IMR-90 (cell line): ENCODE data around the gene GNA15. TPM values are rescaled to one million over a fixed set of nuclear protein-coding genes. Genes with fewer than 3 reads are reported as not detected.
"Not testable (repeated sequence)": the region's sequence is repeated elsewhere in the genome, so short reads cannot be mapped to it uniquely, and the experiment has no call there.

ENCODE experiments used
- ATAC-seq: fragments of 200-7000 bp; cut with Tn5 transposase; 2 replicates; pipeline ENCODE4 v1.9.1; 2020; ENCODE audit warnings: low read depth, mild to moderate bottlenecking, moderate library complexity
- BruUV-seq: library from RNA; stranded (reverse); fragments of 400-500 nt; replicated peaks from 2 replicates; lab custom pipeline; 2021; lab: Mats Ljungman, UMichigan
- CTCF ChIA-PET: fragments of 300-600 bp; formaldehyde crosslinking; extraction: SDS; loops from one replicate; lab custom pipeline; 2021; ENCODE audit warnings: antibody characterized with exemption; lab: Yijun Ruan, JAX
- POLR2A ChIA-PET: fragments of 300-600 bp; sonication (Branson Sonifier 250); formaldehyde crosslinking; loops from one replicate; lab custom pipeline; 2022; ENCODE audit warnings: antibody characterized with exemption; ENCODE audit not compliant: unreplicated experiment; lab: Charles Lee
- DNase-seq: peaks from one replicate; pipeline ENCODE4 v3.0.0; 2013
- H2AFZ ChIP-seq: replicated peaks from 2 replicates; pipeline ENCODE3; 2013; ENCODE audit warnings: low read length, mild to moderate bottlenecking; ENCODE audit not compliant: poor library complexity
- H2AK5ac ChIP-seq: 2 replicates; pipeline ENCODE4 v1.6.1; 2013; ENCODE audit warnings: low read depth, low read length, inconsistent platforms
- H2AK9ac ChIP-seq: replicated peaks from 2 replicates; pipeline ENCODE3; 2013; ENCODE audit warnings: mild to moderate bottlenecking, low read depth, low read length, moderate library complexity; ENCODE audit not compliant: poor library complexity
- H2BK120ac ChIP-seq: 2 replicates; pipeline ENCODE4 v1.6.1; 2013; ENCODE audit warnings: low read depth, low read length, inconsistent platforms
- H2BK15ac ChIP-seq: 3 replicates; pipeline ENCODE4 v1.6.1; 2013; ENCODE audit warnings: low read depth, low read length, inconsistent platforms
- H2BK20ac ChIP-seq: 2 replicates; pipeline ENCODE4 v1.6.1; 2013; ENCODE audit warnings: low read depth, mild to moderate bottlenecking, inconsistent platforms, low read length, moderate library complexity
- H2BK5ac ChIP-seq: 2 replicates; pipeline ENCODE4 v1.6.1; 2013; ENCODE audit warnings: mild to moderate bottlenecking, low read depth, low read length, inconsistent platforms; ENCODE audit not compliant: poor library complexity, severe bottlenecking
- H3K14ac ChIP-seq: replicated peaks from 2 replicates; pipeline ENCODE4 v1.6.1; 2013; ENCODE audit warnings: low read depth, low read length, inconsistent platforms
- H3K18ac ChIP-seq: 2 replicates; pipeline ENCODE4 v1.6.1; 2013; ENCODE audit warnings: low read depth, low read length, control low read depth
- H3K23ac ChIP-seq: 2 replicates; pipeline ENCODE4 v1.6.1; 2013; ENCODE audit warnings: low read depth, low read length, inconsistent platforms
- H3K27ac ChIP-seq: 2 replicates; pipeline ENCODE4 v1.5.1; 2013; ENCODE audit warnings: mild to moderate bottlenecking, control low read depth, low read length; ENCODE audit not compliant: insufficient read depth
- H3K27me3 ChIP-seq: 2 replicates; pipeline ENCODE4 v1.6.1; 2013; ENCODE audit warnings: low read length; ENCODE audit not compliant: control insufficient read depth, insufficient read depth
- H3K36me3 ChIP-seq: 2 replicates; pipeline ENCODE4 v1.6.1; 2013; ENCODE audit warnings: low read length, mixed read lengths; ENCODE audit not compliant: control insufficient read depth, insufficient read depth
- H3K4ac ChIP-seq: 2 replicates; pipeline ENCODE4 v1.6.1; 2013; ENCODE audit warnings: low read depth, low read length, inconsistent platforms
- H3K4me1 ChIP-seq: 2 replicates; pipeline ENCODE4 v1.6.1; 2013; ENCODE audit warnings: low read length, mixed read lengths; ENCODE audit not compliant: control insufficient read depth, insufficient read depth
- H3K4me2 ChIP-seq: 2 replicates; pipeline ENCODE4 v1.6.1; 2013; ENCODE audit warnings: low read depth, mild to moderate bottlenecking, control low read depth, low read length, moderate library complexity
- H3K4me3 ChIP-seq: 2 replicates; pipeline ENCODE4 v1.5.1; 2013; ENCODE audit warnings: low read depth, mild to moderate bottlenecking, control low read depth, low read length, moderate library complexity; ENCODE audit not compliant: insufficient read depth
- H3K56ac ChIP-seq: 2 replicates; pipeline ENCODE4 v1.6.1; 2013; ENCODE audit warnings: low read length, inconsistent platforms; ENCODE audit not compliant: insufficient read depth; ENCODE audit errors: extremely low read depth
- H3K79me1 ChIP-seq, 2 experiments: 2 replicates each; pipeline ENCODE4 v1.6.1; 2013; ENCODE audit warnings: low read length in 2 of 2, inconsistent platforms in 1 of 2, low read depth in 1 of 2
- H3K9ac ChIP-seq: 2 replicates; pipeline ENCODE4 v1.6.1; 2013; ENCODE audit warnings: low read depth, low read length, control low read depth
- H3K9me1 ChIP-seq: 2 replicates; pipeline ENCODE4 v1.6.1; 2013; ENCODE audit warnings: low read length, inconsistent platforms; ENCODE audit not compliant: insufficient read depth
- H3K9me3 ChIP-seq: 2 replicates; pipeline ENCODE4 v1.6.1; 2013; ENCODE audit warnings: low read length; ENCODE audit not compliant: control insufficient read depth, insufficient read depth
- H4K20me1 ChIP-seq: 2 replicates; pipeline ENCODE4 v1.6.1; 2013; ENCODE audit warnings: low read length, inconsistent platforms; ENCODE audit not compliant: insufficient read depth
- H4K5ac ChIP-seq: 2 replicates; pipeline ENCODE4 v1.6.1; 2013; ENCODE audit warnings: mild to moderate bottlenecking, low read depth, low read length, control low read depth
- H4K8ac ChIP-seq, 2 experiments: 2 replicates each; pipeline ENCODE4 v1.6.1; 2013; ENCODE audit warnings: low read depth in 2 of 2, low read length in 2 of 2, control low read depth in 1 of 2, inconsistent platforms in 1 of 2
- H4K91ac ChIP-seq: 2 replicates; pipeline ENCODE4 v1.6.1; 2013; ENCODE audit warnings: low read depth, low read length, inconsistent platforms; ENCODE audit not compliant: insufficient read depth
- WGBS, 2 experiments: methylation state at CpG; one replicate each; pipeline versions ENCODE4 v1.1.5 to v1.1.7; 2013; ENCODE audit warnings: missing lambda C conversion rate in 2 of 2; ENCODE audit not compliant: insufficient read length in 1 of 2; ENCODE audit errors: extremely low coverage in 2 of 2; 5-methylcytosine and 5-hydroxymethylcytosine counted together
- dilution Hi-C: fragments of 300-500 bp; cut with HindIII; formaldehyde crosslinking; loops from one replicate; pipeline ENCODE4 v1.14.3; 2018; ENCODE audit warnings: low sequenced_read_pairs; ENCODE audit not compliant: unreplicated experiment
- in situ Hi-C: fragments of 300-500 bp; cut with MboI; formaldehyde crosslinking; loops from 3 replicates; pipeline ENCODE4 v1.14.3; 2019; ENCODE audit warnings: low sequenced_read_pairs, inconsistent platforms, mixed read lengths
- intact Hi-C: fragments of 100-400 bp; cut with micrococcal nuclease; formaldehyde crosslinking; loops from 2 replicates; pipeline ENCODE4 v1.10.0; 2022
- polyA plus RNA-seq, 3 experiments: library from polyadenylated mRNA; depleted of rRNA; stranded (reverse); fragments of >200 nt; gene quantifications; 2 replicates each; pipeline ENCODE4 v1.2.3, GENCODE V29; 2012; ENCODE audit warnings: low replicate concordance in 1 of 3
- total RNA-seq: library from RNA; depleted of rRNA; stranded (reverse); fragments of >200 nt; gene quantifications from 2 replicates; pipeline ENCODE4 v1.2.3, GENCODE V29; 2012

Gene GNA15
- total and polyA plus RNA-seq, 2 of the 4 experiments (the other 2 are of a cell fraction): 0.18 TPM; not detected in 1

- dilution Hi-C loops, H2AK5ac ChIP-seq, DNase-seq, H3K4me1 ChIP-seq, H3K4me2 ChIP-seq, H3K9me3 ChIP-seq, H4K5ac ChIP-seq, H2BK5ac ChIP-seq, H3K18ac ChIP-seq, BruUV-seq, H2AFZ ChIP-seq, H4K8ac ChIP-seq, intact Hi-C loops, POLR2A ChIA-PET, H3K23ac ChIP-seq, CTCF ChIA-PET, H3K4me3 ChIP-seq, H2AK9ac ChIP-seq, H2BK20ac ChIP-seq, H3K14ac ChIP-seq, H3K9me1 ChIP-seq, H3K4ac ChIP-seq, H3K56ac ChIP-seq, H2BK120ac ChIP-seq, in situ Hi-C loops, H3K27ac ChIP-seq, ATAC-seq, H4K91ac ChIP-seq, H3K27me3 ChIP-seq, H3K9ac ChIP-seq, H2BK15ac ChIP-seq: not testable (repeated sequence)
- Histone ChIP-seq H3K36me3 (peaks cover 20% of the 10 kb centered on the region), H4K20me1 (peaks cover 49% of the 10 kb centered on the region), H3K79me1 (peaks cover 5 to 59% of the 10 kb centered on the region in 2 experiments; a peak in 2 of 4 replicates)
- 96% methylated on average over 3 of the region's 12 CpGs; no CpG with 5 or more reads in 1 of the 2 experiments for WGBS, 2 experiments
These were observed 55.9 kb downstream of the GNA15 start for GRCh38 chr19:3191806-3192104.
